ENCODE measurements around the gene CLEC16A. TPM values are rescaled to one million over a fixed set of nuclear protein-coding genes. Genes with fewer than 3 reads are reported as not detected.

Gene CLEC16A
- polyA plus RNA-seq, 3 donors = 3.4 to 12.0 (median 5.8) TPM

- Mint-ChIP-seq H3K9me3 (peaks cover 0 to 3% (median 0%) of the 10 kb centered on the region in 7 donors), H3K4me1 (peaks cover 4% of the 10 kb centered on the region), H3K36me3 (peaks cover 41 to 52% of the 10 kb centered on the region in 2 donors), H3K27ac (peak overlapping the region in 1 of 7 donors; percentile 31), H3K4me3 (no peak overlapping the region), H3K27me3 (ENCODE audit: low read depth in 3 of 3) (peaks cover 0 to 2% (median 0%) of the 10 kb centered on the region in 3 donors)
- no peak for DNase-seq
- 100% methylated on average over 5 of the region's 6 CpGs for WGBS (ENCODE audit: insufficient coverage)
- H3K9ac ChIP-seq (ENCODE audit: insufficient read depth, low read length, poor library complexity, severe bottlenecking) = no peak overlapping the region
- no peak overlapping the region for H3K27ac ChIP-seq (ENCODE audit: low read depth in 1 of 2, low read length in 2 of 2)
- no peaks in the 10 kb centered on the region for H3K27me3 ChIP-seq (ENCODE audit: control insufficient read depth in 2 of 2, insufficient read depth in 2 of 2, low read length in 2 of 2)
- H3K4me1 ChIP-seq (ENCODE audit: control insufficient read depth in 1 of 2, insufficient read depth in 2 of 2, low read length in 2 of 2) = peaks cover 0 to 6% of the 10 kb centered on the region in 2 donors
- H3K4me3 ChIP-seq (replicated peaks in 1 of 3; ENCODE audit: low read depth in 2 of 3, low read length in 3 of 3) = no peak overlapping the region
- no peak for TF ChIP-seq CTCF (IDR thresholded peaks at IDR 0.05)
- H4K20me1 ChIP-seq (ENCODE audit: insufficient read depth, low read length) = peaks cover 4% of the 10 kb centered on the region
- H3K79me2 ChIP-seq (ENCODE audit: insufficient read depth, low read length) = no peaks in the 10 kb centered on the region
- intact Hi-C loops (cut with micrococcal nuclease) = no loop called here
- H3K36me3 ChIP-seq (replicated peaks in 1 of 2; ENCODE audit: control insufficient read depth in 1 of 2, insufficient read depth in 2 of 2, low read length in 2 of 2) = peaks cover 9 to 76% of the 10 kb centered on the region in 2 donors
- H3K4me2 ChIP-seq (replicated peaks; ENCODE audit: extremely low read depth, low read length, poor library complexity, severe bottlenecking) = no peak overlapping the region
- H2AFZ ChIP-seq (ENCODE audit: insufficient read depth, low read depth, low read length, poor library complexity, severe bottlenecking) = no peak overlapping the region
- H3K9me3 ChIP-seq (replicated peaks in 1 of 2; ENCODE audit: control insufficient read depth in 1 of 2, insufficient read depth in 1 of 2, low read length in 2 of 2) = no peaks in the 10 kb centered on the region
These were observed 143.3 kb downstream of the CLEC16A start for GRCh38 chr16:11087691-11088073.

GRCh38 chr16:11088074-11088730 lies 143.8 kb downstream of the CLEC16A start:
- peaks cover 9 to 76% of the 10 kb centered on the region in 2 donors for H3K36me3 ChIP-seq (replicated peaks in 1 of 2; ENCODE audit: control insufficient read depth in 1 of 2, insufficient read depth in 2 of 2, low read length in 2 of 2)
- H3K4me1 Mint-ChIP-seq = peaks cover 5% of the 10 kb centered on the region
- no peak overlapping the region for H3K9ac ChIP-seq (ENCODE audit: insufficient read depth, low read length, poor library complexity, severe bottlenecking)
- H3K27ac Mint-ChIP-seq = peak overlapping the region in 1 of 7 donors; percentile 8
- DNase-seq = no peak
- no peak overlapping the region for H3K4me2 ChIP-seq (replicated peaks; ENCODE audit: extremely low read depth, low read length, poor library complexity, severe bottlenecking)
- no peak overlapping the region for H3K27ac ChIP-seq (ENCODE audit: low read depth in 1 of 2, low read length in 2 of 2)
- peaks cover 0 to 2% (median 0%) of the 10 kb centered on the region in 3 donors for H3K27me3 Mint-ChIP-seq (ENCODE audit: low read depth in 3 of 3)
- no peak overlapping the region for H3K4me3 ChIP-seq (replicated peaks in 1 of 3; ENCODE audit: low read depth in 2 of 3, low read length in 3 of 3)
- H3K36me3 Mint-ChIP-seq = peaks cover 35 to 49% of the 10 kb centered on the region in 2 donors
- peaks cover 4% of the 10 kb centered on the region for H4K20me1 ChIP-seq (ENCODE audit: insufficient read depth, low read length)
- H3K27me3 ChIP-seq (ENCODE audit: control insufficient read depth in 2 of 2, insufficient read depth in 2 of 2, low read length in 2 of 2) = no peaks in the 10 kb centered on the region
- H3K4me1 ChIP-seq (ENCODE audit: control insufficient read depth in 1 of 2, insufficient read depth in 2 of 2, low read length in 2 of 2) = peaks cover 0 to 6% of the 10 kb centered on the region in 2 donors
- no peaks in the 10 kb centered on the region for H3K79me2 ChIP-seq (ENCODE audit: insufficient read depth, low read length)
- intact Hi-C loops (cut with micrococcal nuclease) = no loop called here
- TF ChIP-seq CTCF (IDR thresholded peaks at IDR 0.05) = no peak
- 57% methylated on average over 7 of the region's 11 CpGs for WGBS (ENCODE audit: insufficient coverage)
- peaks cover 0 to 1% (median 0%) of the 10 kb centered on the region in 7 donors for H3K9me3 Mint-ChIP-seq
- H2AFZ ChIP-seq (ENCODE audit: insufficient read depth, low read depth, low read length, poor library complexity, severe bottlenecking) = no peak overlapping the region
- H3K4me3 Mint-ChIP-seq = no peak overlapping the region
- H3K9me3 ChIP-seq (replicated peaks in 1 of 2; ENCODE audit: control insufficient read depth in 1 of 2, insufficient read depth in 1 of 2, low read length in 2 of 2) = no peaks in the 10 kb centered on the region

All from CD14-positive monocyte (primary cell).